Endothelial cell (in vitro differentiated cells): Measurements from ENCODE around the gene SERPINA7. TPM values are rescaled to one million over a fixed set of nuclear protein-coding genes. Genes with fewer than 3 reads are reported as not detected.

ENCODE experiments used
- DNase-seq: peaks from one replicate; pipeline ENCODE4 v3.0.0; 2021; ENCODE audit warnings: low spot score
- H3K27ac Mint-ChIP-seq: one replicate; pipeline ENCODE4 v1.8.0; 2021; ENCODE audit warnings: mixed read lengths, inconsistent platforms; ENCODE audit not compliant: unreplicated experiment
- H3K27me3 Mint-ChIP-seq: one replicate; pipeline ENCODE4 v1.8.0; 2021; ENCODE audit warnings: mild to moderate bottlenecking, moderate library complexity, mixed read lengths, inconsistent platforms; ENCODE audit not compliant: unreplicated experiment
- H3K36me3 Mint-ChIP-seq: one replicate; pipeline ENCODE4 v1.8.0; 2021; ENCODE audit warnings: mild to moderate bottlenecking, low read depth, mixed read lengths, inconsistent platforms; ENCODE audit not compliant: unreplicated experiment
- H3K4me1 Mint-ChIP-seq: one replicate; pipeline ENCODE4 v1.8.0; 2021; ENCODE audit warnings: mild to moderate bottlenecking, mixed read lengths, inconsistent platforms; ENCODE audit not compliant: unreplicated experiment
- H3K4me3 Mint-ChIP-seq: one replicate; pipeline ENCODE4 v1.8.0; 2021; ENCODE audit warnings: mild to moderate bottlenecking, mixed read lengths, inconsistent platforms; ENCODE audit not compliant: unreplicated experiment
- H3K9me3 Mint-ChIP-seq: one replicate; pipeline ENCODE4 v1.8.0; 2021; ENCODE audit warnings: mixed read lengths, inconsistent platforms; ENCODE audit not compliant: unreplicated experiment
- CTCF ChIP-seq: fragments of 200-600 bp; sonication (generic); IDR thresholded peaks from one replicate; pipeline ENCODE4 v1.5.0; 2021; ENCODE audit warnings: antibody characterized with exemption; ENCODE audit not compliant: unreplicated experiment
- long read RNA-seq: library from polyadenylated mRNA; unstranded; transcript quantifications from one replicate; pipeline ENCODE4 v2.0.0, GENCODE V29; 2020; ENCODE audit not compliant: unreplicated experiment
- total RNA-seq: library from RNA; stranded (reverse); fragmentation: NEBNext Ultra II Directional; extraction: Animal tissue kit (Norgen Biotek cat#: 25700); gene quantifications from one replicate; pipeline ENCODE4 v1.2.1, GENCODE V29; 2021; ENCODE audit not compliant: unreplicated experiment

SERPINA7 gene
- not detected for total RNA-seq
- long read RNA-seq, result 0 reads

- H3K9me3 Mint-ChIP-seq, result no peaks in the 10 kb centered on the region
- no peak within 1 kb of the TSS for H3K4me3 Mint-ChIP-seq
Measured at GRCh38 chrX:106038625-106039024, at the start of gene SERPINA7. Gene SERPINA7 (minus strand): TSS chrX:106038727. CDS start chrX:106037058, 1,669 bp downstream.

GRCh38 chrX:106069048-106069447 is 30.5 kb upstream of the SERPINA7 start:
- DNase-seq, result no peak
- no peak overlapping the region for H3K4me3 Mint-ChIP-seq
- H3K27ac Mint-ChIP-seq, result no peak overlapping the region
- peaks cover 17% of the 10 kb centered on the region for H3K9me3 Mint-ChIP-seq
- TF ChIP-seq CTCF, result no peak
- no peaks in the 10 kb centered on the region for H3K36me3 Mint-ChIP-seq
- H3K27me3 Mint-ChIP-seq, result peaks cover 10% of the 10 kb centered on the region
- no peaks in the 10 kb centered on the region for H3K4me1 Mint-ChIP-seq

More at GRCh38 chrX:106038625-106039024, at the start of gene SERPINA7:
- no peaks in the 10 kb centered on the region for H3K36me3 Mint-ChIP-seq
- DNase-seq, result no peak
- H3K27me3 Mint-ChIP-seq, result no peaks in the 10 kb centered on the region
- no peak within 1 kb of the TSS for H3K27ac Mint-ChIP-seq
- H3K4me1 Mint-ChIP-seq, result no peaks in the 10 kb centered on the region
- no peak for TF ChIP-seq CTCF

- H3K36me3 Mint-ChIP-seq, result no peaks in the 10 kb centered on the region
- no peak for DNase-seq
- no peak overlapping the region for H3K4me3 Mint-ChIP-seq
- no peak overlapping the region for H3K27ac Mint-ChIP-seq
- no peaks in the 10 kb centered on the region for H3K4me1 Mint-ChIP-seq
- TF ChIP-seq CTCF, result no peak
- peaks cover 1% of the 10 kb centered on the region for H3K27me3 Mint-ChIP-seq
- no peaks in the 10 kb centered on the region for H3K9me3 Mint-ChIP-seq
Measured at GRCh38 chrX:106050054-106050453, 11.5 kb upstream of the SERPINA7 start.

GRCh38 chrX:106042296-106042695 is 3.8 kb upstream of the SERPINA7 start:
- H3K9me3 Mint-ChIP-seq, result no peaks in the 10 kb centered on the region

GRCh38 chrX:106040861-106041260 is 2.3 kb upstream of the SERPINA7 start:
- Mint-ChIP-seq H3K4me1 (no peaks in the 10 kb centered on the region), H3K27ac (no peak overlapping the region), H3K9me3 (no peaks in the 10 kb centered on the region), H3K4me3 (no peak overlapping the region), H3K36me3 (no peaks in the 10 kb centered on the region), H3K27me3 (no peaks in the 10 kb centered on the region)
- TF ChIP-seq CTCF, result no peak
- no peak for DNase-seq

More at GRCh38 chrX:106042296-106042695, 3.8 kb upstream of the SERPINA7 start:
- no peak for DNase-seq
- no peak for TF ChIP-seq CTCF
- no peaks in the 10 kb centered on the region for H3K4me1 Mint-ChIP-seq
- H3K27me3 Mint-ChIP-seq, result no peaks in the 10 kb centered on the region
- H3K4me3 Mint-ChIP-seq, result no peak overlapping the region
- no peak overlapping the region for H3K27ac Mint-ChIP-seq
- H3K36me3 Mint-ChIP-seq, result no peaks in the 10 kb centered on the region
